HCT116 (cell line): ENCODE measurements around the gene SOX15. TPM values are rescaled to one million over a fixed set of nuclear protein-coding genes. Genes with fewer than 3 reads are reported as not detected.

Source experiments
- ATAC-seq: fragments of 200-7000 bp; cut with Tn5 transposase; 2 replicates; pipeline ENCODE4 v1.9.1; 2020; ENCODE audit warnings: mild to moderate bottlenecking, moderate library complexity
- BruUV-seq: library from RNA; stranded (reverse); fragments of 400-500 nt; replicated peaks from 2 replicates; lab custom pipeline; 2021; lab: Mats Ljungman, UMichigan
- CTCF ChIA-PET: fragments of 300-600 bp; sonication (Branson Sonifier 250); formaldehyde crosslinking; loops from one replicate; lab custom pipeline; 2021; ENCODE audit warnings: antibody characterized with exemption; lab: Charles Lee
- POLR2A ChIA-PET: fragments of 300-600, 350-600 bp; sonication (Branson Sonifier 250); formaldehyde crosslinking; loops from one replicate; lab custom pipeline; 2021; ENCODE audit warnings: antibody characterized with exemption; lab: Charles Lee
- RAD21 ChIA-PET, 2 experiments: fragments of 300-600 bp; sonication (Branson Sonifier 250); formaldehyde crosslinking; loops; one replicate each; lab custom pipeline; 2023; ENCODE audit warnings: low total read pairs in 2 of 2; ENCODE audit not compliant: uncharacterized antibody in 2 of 2, unreplicated experiment in 2 of 2, low non-redundant PET in 1 of 2; lab: Charles Lee
- DNase-seq: peaks from one replicate; pipeline ENCODE4 v3.0.0-alpha.2; 2010; ENCODE audit warnings: low read depth, low spot score
- H2AFZ ChIP-seq: fragments of 200-600 bp; shearing (Covaris generic), sonication (generic); 2 replicates; pipeline ENCODE4 v1.6.1; 2017; ENCODE audit warnings: low read depth, mixed run types, mixed read lengths, antibody characterized with exemption, low read length; ENCODE audit not compliant: poor library complexity, severe bottlenecking
- H3K27ac ChIP-seq: 2 replicates; pipeline ENCODE4 v1.5.1; 2012; ENCODE audit warnings: low read depth, low read length
- H3K27me3 ChIP-seq: fragments of 200-600 bp; sonication (generic); 2 replicates; pipeline ENCODE4 v1.6.1; 2016; ENCODE audit warnings: mixed run types, low read length, mixed read lengths; ENCODE audit not compliant: insufficient read depth
- H3K36me3 ChIP-seq, 2 experiments: fragments of 200-500 bp in 1 of 2; fragments of 200-600 bp in 1 of 2; sonication (Bioruptor generic) in 1 of 2; sonication (generic) in 1 of 2; 2 replicates each; pipeline versions ENCODE4 v1.5.1 to v1.6.1; 2014 to 2016; ENCODE audit warnings: low read length in 2 of 2, inconsistent platforms in 1 of 2, mixed read lengths in 1 of 2, mixed run types in 1 of 2; ENCODE audit not compliant: insufficient read depth in 2 of 2, control insufficient read depth in 1 of 2
- H3K4me1 ChIP-seq, 2 experiments: fragments of 200-600 bp in 1 of 2; sonication (generic) in 1 of 2; 2 replicates each; pipeline versions ENCODE4 v1.5.1 to v1.6.1; 2012 to 2017; ENCODE audit warnings: low read length in 2 of 2, inconsistent platforms in 1 of 2, mild to moderate bottlenecking in 1 of 2, mixed read lengths in 1 of 2, mixed run types in 1 of 2, moderate library complexity in 1 of 2; ENCODE audit not compliant: insufficient read depth in 2 of 2, control insufficient read depth in 1 of 2
- H3K4me2 ChIP-seq: fragments of 200-600 bp; sonication (generic); 2 replicates; pipeline ENCODE4 v1.6.1; 2017; ENCODE audit warnings: mixed run types, low read length, mixed read lengths
- H3K4me3 ChIP-seq, 2 experiments: fragments of 200-600 bp in 1 of 2; sonication (generic) in 1 of 2; replicated peaks in 1 of 2; 2 replicates each; pipeline ENCODE4 v1.5.1; 2011 to 2016; ENCODE audit warnings: low read length in 2 of 2, control low read depth in 1 of 2, low read depth in 1 of 2, mild to moderate bottlenecking in 1 of 2, mixed read lengths in 1 of 2, mixed run types in 1 of 2
- H3K79me2 ChIP-seq: fragments of 200-600 bp; sonication (generic); 2 replicates; pipeline ENCODE4 v1.6.1; 2017; ENCODE audit warnings: mild to moderate bottlenecking, mixed run types, low read length, moderate library complexity, mixed read lengths; ENCODE audit not compliant: insufficient read depth
- H3K9ac ChIP-seq: fragments of 200-600 bp; sonication (generic); 2 replicates; pipeline ENCODE4 v1.6.1; 2016; ENCODE audit warnings: low read length, mixed read lengths
- H3K9me2 ChIP-seq: fragments of 200-600 bp; sonication (generic), shearing (Covaris generic); 2 replicates; pipeline ENCODE4 v1.6.1; 2017; ENCODE audit warnings: mixed run types, mild to moderate bottlenecking, moderate library complexity; ENCODE audit not compliant: insufficient read depth
- H3K9me3 ChIP-seq, 2 experiments: fragments of 200-500 bp in 1 of 2; fragments of 200-600 bp in 1 of 2; sonication (Bioruptor generic) in 1 of 2; sonication (generic) in 1 of 2; 2 replicates each; pipeline ENCODE4 v1.6.1; 2014 to 2017; ENCODE audit warnings: low read length in 2 of 2, mixed read lengths in 2 of 2, inconsistent platforms in 1 of 2, low read depth in 1 of 2, mild to moderate bottlenecking in 1 of 2, mixed run types in 1 of 2, moderate library complexity in 1 of 2; ENCODE audit not compliant: control insufficient read depth in 1 of 2, insufficient read depth in 1 of 2
- H4K20me1 ChIP-seq: fragments of 200-600 bp; sonication (generic), shearing (Covaris generic); 2 replicates; pipeline ENCODE4 v1.6.1; 2017; ENCODE audit warnings: mixed run types, mild to moderate bottlenecking, moderate library complexity; ENCODE audit not compliant: insufficient read depth
- CEBPB ChIP-seq: IDR thresholded peaks from 2 replicates; pipeline ENCODE4 v1.6.1; 2012; ENCODE audit warnings: low read depth
- RAD21 ChIP-seq: IDR thresholded peaks from 2 replicates; pipeline ENCODE4 v1.6.1; 2012; ENCODE audit warnings: low read depth, mild to moderate bottlenecking
- SIN3A ChIP-seq: IDR thresholded peaks from 2 replicates; pipeline ENCODE4 v1.6.1; 2012; ENCODE audit warnings: low read depth
- SP1 ChIP-seq: IDR thresholded peaks from 2 replicates; pipeline ENCODE4 v1.6.1; 2012; ENCODE audit warnings: low read depth
- ZFX ChIP-seq: fragments of 450-650 bp; IDR thresholded peaks from 2 replicates; pipeline ENCODE4 v1.6.1; 2017
- intact Hi-C: fragments of 100-400 bp; cut with micrococcal nuclease; formaldehyde crosslinking; loops from 2 replicates; pipeline ENCODE4 v1.10.0; 2022
- total RNA-seq: library from RNA; stranded (reverse); gene quantifications from one replicate; pipeline ENCODE4 v1.2.1, GENCODE V29; 2021; ENCODE audit not compliant: unreplicated experiment
- TF ChIP-seq, protein P1 (sequence below), 3 experiments: fragments of 200-600 bp in 1 of 3; sonication (generic) in 1 of 3; IDR thresholded peaks in 2 of 3; conservative IDR thresholded peaks in 1 of 3; 2 replicates each; pipeline ENCODE4 v1.5.1; 2012 to 2017; ENCODE audit warnings: low read depth in 2 of 3, low read length in 2 of 3, antibody characterized with exemption in 1 of 3, borderline replicate concordance in 1 of 3, control low read depth in 1 of 3, mild to moderate bottlenecking in 1 of 3, mixed read lengths in 1 of 3, mixed run types in 1 of 3, moderate library complexity in 1 of 3; ENCODE audit not compliant: insufficient read depth in 1 of 3
- TF ChIP-seq, protein P2 (sequence below): IDR thresholded peaks from 2 replicates; pipeline ENCODE4 v1.6.1; 2012; ENCODE audit warnings: low read depth

The SOX15 gene
- total RNA-seq, 1 experiment from 2014 or later = 0.69 TPM

DNA sequence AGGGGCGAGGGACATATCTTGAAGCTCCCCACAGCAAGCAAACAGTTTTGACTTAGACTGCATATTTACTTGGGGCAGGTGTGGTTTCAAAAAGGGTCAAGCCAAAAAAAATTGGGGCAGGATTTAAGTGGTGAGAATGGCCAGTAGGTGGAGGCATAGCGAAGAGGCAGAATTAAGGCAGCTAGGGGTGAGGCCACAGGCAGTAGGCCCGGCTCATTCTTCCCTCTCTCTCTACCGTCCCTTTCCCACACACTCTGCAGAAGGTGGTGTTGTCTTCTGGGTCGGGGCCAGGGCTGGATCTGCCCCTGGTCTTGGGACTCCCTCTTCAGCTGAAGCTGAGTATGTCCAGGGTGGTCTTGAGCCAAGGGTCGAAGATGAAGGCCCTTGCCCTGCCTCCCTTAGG lies 42.6 kb upstream of the SOX15 start:
- H3K4me2 ChIP-seq = no peak overlapping the region
- ChIA-PET CTCF (interaction anchor here (0.6 to 5.4 kb wide), 15 partner anchors 9 to 409 kb away, joined by 3 to 54 read pairs (median 4); partner anchors contain the start of genes FXR2, MPDU1, TP53 and WRAP53), POLR2A (interaction anchor here (1.0 to 3.7 kb wide), 3 partner anchors 11 to 55 kb away, joined by 5 to 31 read pairs (median 6); partner anchors contain the start of genes MPDU1, TP53 and WRAP53), RAD21 (interaction anchor here (0.8 to 1.0 kb wide), 3 partner anchors 45 to 55 kb away, joined by 3 to 5 read pairs (median 3); partner anchors contain the start of gene TP53 (in 2 of the 2))
- H3K9me3 ChIP-seq = no peaks in the 10 kb centered on the region
- no peaks in the 10 kb centered on the region for H3K9me2 ChIP-seq
- DNase-seq = peak; percentile 54
- intact Hi-C loops = loop anchor here (1.0 to 5.0 kb wide), 2 partner anchors 55 to 425 kb away; partner anchors contain the start of gene TP53
- no peak overlapping the region for H3K27ac ChIP-seq
- no TSS peak for BruUV-seq
- no peaks in the 10 kb centered on the region for H3K36me3 ChIP-seq
- no peaks in the 10 kb centered on the region for H4K20me1 ChIP-seq
- H2AFZ ChIP-seq = no peak overlapping the region
- peaks cover 4 to 10% of the 10 kb centered on the region in 2 experiments; a peak in 3 of 4 replicates for H3K4me1 ChIP-seq
- no peak overlapping the region for H3K4me3 ChIP-seq
- TF ChIP-seq CEBPB (no peak), SIN3A (no peak), RAD21 (peak; percentile 69), SP1 (no peak), ZFX (peak; percentile 66)
- TF ChIP-seq, protein P1, sequence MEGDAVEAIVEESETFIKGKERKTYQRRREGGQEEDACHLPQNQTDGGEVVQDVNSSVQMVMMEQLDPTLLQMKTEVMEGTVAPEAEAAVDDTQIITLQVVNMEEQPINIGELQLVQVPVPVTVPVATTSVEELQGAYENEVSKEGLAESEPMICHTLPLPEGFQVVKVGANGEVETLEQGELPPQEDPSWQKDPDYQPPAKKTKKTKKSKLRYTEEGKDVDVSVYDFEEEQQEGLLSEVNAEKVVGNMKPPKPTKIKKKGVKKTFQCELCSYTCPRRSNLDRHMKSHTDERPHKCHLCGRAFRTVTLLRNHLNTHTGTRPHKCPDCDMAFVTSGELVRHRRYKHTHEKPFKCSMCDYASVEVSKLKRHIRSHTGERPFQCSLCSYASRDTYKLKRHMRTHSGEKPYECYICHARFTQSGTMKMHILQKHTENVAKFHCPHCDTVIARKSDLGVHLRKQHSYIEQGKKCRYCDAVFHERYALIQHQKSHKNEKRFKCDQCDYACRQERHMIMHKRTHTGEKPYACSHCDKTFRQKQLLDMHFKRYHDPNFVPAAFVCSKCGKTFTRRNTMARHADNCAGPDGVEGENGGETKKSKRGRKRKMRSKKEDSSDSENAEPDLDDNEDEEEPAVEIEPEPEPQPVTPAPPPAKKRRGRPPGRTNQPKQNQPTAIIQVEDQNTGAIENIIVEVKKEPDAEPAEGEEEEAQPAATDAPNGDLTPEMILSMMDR (IDR thresholded peaks at IDR 0.05 in 2 of 3, conservative IDR thresholded peaks at IDR 0.05 in 1 of 3; ENCODE audit: borderline replicate concordance in 1 of 3, insufficient read depth in 1 of 3, low read depth in 2 of 3, low read length in 2 of 3) = peak; percentile 58 to 67 (median 60); a peak in 5 of 6 replicates
- TF ChIP-seq, protein P2, sequence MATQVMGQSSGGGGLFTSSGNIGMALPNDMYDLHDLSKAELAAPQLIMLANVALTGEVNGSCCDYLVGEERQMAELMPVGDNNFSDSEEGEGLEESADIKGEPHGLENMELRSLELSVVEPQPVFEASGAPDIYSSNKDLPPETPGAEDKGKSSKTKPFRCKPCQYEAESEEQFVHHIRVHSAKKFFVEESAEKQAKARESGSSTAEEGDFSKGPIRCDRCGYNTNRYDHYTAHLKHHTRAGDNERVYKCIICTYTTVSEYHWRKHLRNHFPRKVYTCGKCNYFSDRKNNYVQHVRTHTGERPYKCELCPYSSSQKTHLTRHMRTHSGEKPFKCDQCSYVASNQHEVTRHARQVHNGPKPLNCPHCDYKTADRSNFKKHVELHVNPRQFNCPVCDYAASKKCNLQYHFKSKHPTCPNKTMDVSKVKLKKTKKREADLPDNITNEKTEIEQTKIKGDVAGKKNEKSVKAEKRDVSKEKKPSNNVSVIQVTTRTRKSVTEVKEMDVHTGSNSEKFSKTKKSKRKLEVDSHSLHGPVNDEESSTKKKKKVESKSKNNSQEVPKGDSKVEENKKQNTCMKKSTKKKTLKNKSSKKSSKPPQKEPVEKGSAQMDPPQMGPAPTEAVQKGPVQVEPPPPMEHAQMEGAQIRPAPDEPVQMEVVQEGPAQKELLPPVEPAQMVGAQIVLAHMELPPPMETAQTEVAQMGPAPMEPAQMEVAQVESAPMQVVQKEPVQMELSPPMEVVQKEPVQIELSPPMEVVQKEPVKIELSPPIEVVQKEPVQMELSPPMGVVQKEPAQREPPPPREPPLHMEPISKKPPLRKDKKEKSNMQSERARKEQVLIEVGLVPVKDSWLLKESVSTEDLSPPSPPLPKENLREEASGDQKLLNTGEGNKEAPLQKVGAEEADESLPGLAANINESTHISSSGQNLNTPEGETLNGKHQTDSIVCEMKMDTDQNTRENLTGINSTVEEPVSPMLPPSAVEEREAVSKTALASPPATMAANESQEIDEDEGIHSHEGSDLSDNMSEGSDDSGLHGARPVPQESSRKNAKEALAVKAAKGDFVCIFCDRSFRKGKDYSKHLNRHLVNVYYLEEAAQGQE = no peak
- H3K79me2 ChIP-seq = no peaks in the 10 kb centered on the region
- peak; percentile 74 for ATAC-seq
- H3K27me3 ChIP-seq = no peaks in the 10 kb centered on the region
- H3K9ac ChIP-seq = no peak overlapping the region
